OCI-LY1 (cell line): ENCODE results near the gene TAGLN3.

ENCODE experiments used
- H2AFZ ChIP-seq: fragments of 200-600 bp; sonication (generic), shearing (Covaris generic); 2 replicates; pipeline ENCODE4 v1.6.0; 2014; ENCODE audit warnings: antibody characterized with exemption, mild to moderate bottlenecking, low read length
- H3F3A ChIP-seq: fragments of 200-600 bp; sonication (generic), shearing (Covaris generic); 2 replicates; pipeline ENCODE4 v1.6.0; 2014; ENCODE audit warnings: mild to moderate bottlenecking, antibody characterized with exemption, low read length, moderate library complexity; ENCODE audit not compliant: insufficient read depth
- H3K27ac ChIP-seq: fragments of 200-600 bp; sonication (generic); 2 replicates; pipeline ENCODE4 v1.5.1; 2014; ENCODE audit warnings: low read length, mixed run types, mild to moderate bottlenecking, low read depth; ENCODE audit not compliant: poor library complexity, severe bottlenecking
- H3K27me3 ChIP-seq: fragments of 200-600 bp; sonication (generic); 2 replicates; pipeline ENCODE4 v1.6.0; 2014; ENCODE audit warnings: antibody characterized with exemption, mild to moderate bottlenecking, low read length, moderate library complexity; ENCODE audit not compliant: insufficient read depth
- H3K36me3 ChIP-seq: fragments of 200-600 bp; sonication (generic); 2 replicates; pipeline ENCODE4 v1.6.1; 2014; ENCODE audit warnings: mild to moderate bottlenecking, antibody characterized with exemption, low read length, moderate library complexity, mixed read lengths; ENCODE audit not compliant: insufficient read depth
- H3K4me1 ChIP-seq: fragments of 200-600 bp; sonication (generic); 2 replicates; pipeline ENCODE4 v1.5.1; 2014; ENCODE audit warnings: mild to moderate bottlenecking, low read length, moderate library complexity; ENCODE audit not compliant: insufficient read depth, severe bottlenecking
- H3K4me2 ChIP-seq: fragments of 200-600 bp; sonication (generic), shearing (Covaris generic); 2 replicates; pipeline ENCODE4 v1.6.1; 2014; ENCODE audit warnings: low read length
- H3K4me3 ChIP-seq: fragments of 200-600 bp; sonication (generic); 2 replicates; pipeline ENCODE4 v1.5.1; 2014; ENCODE audit warnings: low read length, low read depth, mild to moderate bottlenecking, mixed read lengths; ENCODE audit not compliant: poor library complexity, severe bottlenecking
- H3K79me2 ChIP-seq: fragments of 200-600 bp; shearing (Covaris generic); 2 replicates; pipeline ENCODE4 v1.6.1; 2016; ENCODE audit warnings: mixed run types, low read length, mixed read lengths; ENCODE audit not compliant: insufficient read depth
- H3K9ac ChIP-seq: fragments of 200-600 bp; sonication (generic), shearing (Covaris generic); 2 replicates; pipeline ENCODE4 v1.6.1; 2014; ENCODE audit warnings: mild to moderate bottlenecking, low read length, mixed read lengths
- H3K9me2 ChIP-seq: fragments of 200-600 bp; sonication (generic), shearing (Covaris generic); 2 replicates; pipeline ENCODE4 v1.6.1; 2014; ENCODE audit warnings: low read depth, mild to moderate bottlenecking, low read length, mixed read lengths
- H3K9me3 ChIP-seq: fragments of 200-600 bp; shearing (Covaris generic); 2 replicates; pipeline ENCODE4 v1.6.1; 2014; ENCODE audit warnings: low read length, mixed read lengths
- H4K20me1 ChIP-seq: fragments of 200-600 bp; sonication (generic), shearing (Covaris generic); 2 replicates; pipeline ENCODE4 v1.6.0; 2016; ENCODE audit warnings: mild to moderate bottlenecking, low read length; ENCODE audit not compliant: insufficient read depth
- CTCF ChIP-seq: fragments of 200-600 bp; sonication (generic), shearing (Covaris generic); IDR thresholded peaks from 2 replicates; pipeline ENCODE4 v1.5.1; 2017; ENCODE audit warnings: mild to moderate bottlenecking, antibody characterized with exemption, low read length, moderate library complexity, mixed read lengths
- EZH2 ChIP-seq: fragments of 200-600 bp; sonication (generic), shearing (Covaris generic); IDR thresholded peaks from 2 replicates; pipeline ENCODE4 v1.8.0; 2017; ENCODE audit warnings: borderline replicate concordance, mixed run types, mild to moderate bottlenecking, antibody characterized with exemption, low read length, moderate library complexity, mixed read lengths

The TAGLN3 gene

GRCh38 chr3:112003321-112004080 lies 4.8 kb downstream of the TAGLN3 start:
- Histone ChIP-seq H3K36me3 (no peaks in the 10 kb centered on the region), H3K4me2 (no peak overlapping the region), H3K9me3 (no peaks in the 10 kb centered on the region), H3K27ac (no peak overlapping the region), H3K4me3 (no peak overlapping the region), H3F3A (no peaks in the 10 kb centered on the region), H3K4me1 (peaks cover 9% of the 10 kb centered on the region), H3K9me2 (no peaks in the 10 kb centered on the region), H4K20me1 (no peaks in the 10 kb centered on the region), H3K79me2 (no peaks in the 10 kb centered on the region), H2AFZ (no peak overlapping the region), H3K27me3 (no peaks in the 10 kb centered on the region), H3K9ac (no peak overlapping the region)
- TF ChIP-seq CTCF, result no peak
- TF ChIP-seq EZH2, result no peak

GRCh38 chr3:112004187-112004586 lies 5.5 kb downstream of the TAGLN3 start:
- Histone ChIP-seq H3K4me1 (peaks cover 2% of the 10 kb centered on the region), H3K27me3 (no peaks in the 10 kb centered on the region; the same call in 1 of the 2 replicates), H3K4me3 (no peak overlapping the region), H3K9ac (no peak overlapping the region), H3K27ac (no peak overlapping the region), H3K36me3 (no peaks in the 10 kb centered on the region), H3K9me3 (no peaks in the 10 kb centered on the region), H3K4me2 (no peak overlapping the region), H3K9me2 (no peaks in the 10 kb centered on the region), H2AFZ (no peak overlapping the region), H3F3A (no peaks in the 10 kb centered on the region), H4K20me1 (no peaks in the 10 kb centered on the region), H3K79me2 (no peaks in the 10 kb centered on the region)
- TF ChIP-seq EZH2 (no peak), CTCF (no peak)

DNA sequence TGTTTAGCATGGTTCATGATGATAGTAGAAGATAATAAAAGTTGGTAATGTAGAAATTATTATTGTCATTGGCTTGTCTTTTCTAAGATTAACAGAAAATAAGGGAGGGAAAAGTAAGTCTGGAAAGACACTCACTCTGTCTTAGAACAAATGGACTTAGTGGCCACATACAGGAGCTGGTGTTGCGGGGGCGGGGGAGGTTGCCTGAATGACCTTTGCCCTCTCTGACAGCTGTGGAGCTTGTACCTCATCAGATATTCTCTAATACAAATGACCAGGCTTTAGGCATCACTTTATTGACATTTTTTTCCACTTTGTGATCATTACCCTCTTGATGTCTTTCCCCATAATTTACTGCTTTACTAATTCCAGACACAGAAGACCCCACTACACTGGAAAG lies 5.9 kb downstream of the TAGLN3 start:
- H3K4me1 ChIP-seq, result no peaks in the 10 kb centered on the region
- no peak overlapping the region for H3K4me3 ChIP-seq
- no peak overlapping the region for H3K9ac ChIP-seq
- TF ChIP-seq EZH2 (no peak), CTCF (no peak)
- H3K27ac ChIP-seq, result no peak overlapping the region
- no peaks in the 10 kb centered on the region for H3K36me3 ChIP-seq
- H3F3A ChIP-seq, result no peaks in the 10 kb centered on the region
- no peaks in the 10 kb centered on the region for H3K9me3 ChIP-seq
- no peaks in the 10 kb centered on the region for H3K79me2 ChIP-seq
- no peaks in the 10 kb centered on the region for H3K9me2 ChIP-seq
- no peaks in the 10 kb centered on the region for H4K20me1 ChIP-seq
- no peak overlapping the region for H2AFZ ChIP-seq
- no peak overlapping the region for H3K4me2 ChIP-seq
- H3K27me3 ChIP-seq, result no peaks in the 10 kb centered on the region; the same call in 1 of the 2 replicates
